Progenitor cell of endocrine pancreas (in vitro differentiated cells): ENCODE measurements around the gene TSPAN2. TPM values are rescaled to one million over a fixed set of nuclear protein-coding genes. Genes with fewer than 3 reads are reported as not detected.

Experiments
- DNase-seq: peaks from one replicate; pipeline ENCODE4 v3.0.0; 2021; ENCODE audit warnings: low spot score; ENCODE audit not compliant: unreplicated experiment
- H3K27ac Mint-ChIP-seq: 2 replicates; pipeline ENCODE4 v1.8.0; 2021; ENCODE audit warnings: mild to moderate bottlenecking, moderate library complexity, mixed read lengths
- H3K27me3 Mint-ChIP-seq: 2 replicates; pipeline ENCODE4 v1.8.0; 2021; ENCODE audit warnings: mixed read lengths
- H3K36me3 Mint-ChIP-seq: 2 replicates; pipeline ENCODE4 v1.8.0; 2022; ENCODE audit warnings: mixed read lengths; ENCODE audit not compliant: insufficient read depth
- H3K4me1 Mint-ChIP-seq: 2 replicates; pipeline ENCODE4 v1.8.0; 2021; ENCODE audit warnings: low read depth, mixed read lengths
- H3K4me3 Mint-ChIP-seq: 2 replicates; pipeline ENCODE4 v1.8.0; 2021; ENCODE audit warnings: low read depth, mild to moderate bottlenecking, moderate library complexity, mixed read lengths
- H3K9me3 Mint-ChIP-seq: 2 replicates; pipeline ENCODE4 v1.8.0; 2021; ENCODE audit warnings: low read depth, mixed read lengths
- total RNA-seq: library from RNA; stranded (reverse); gene quantifications from 2 replicates; pipeline ENCODE4 v1.2.1, GENCODE V29; 2021
- TF ChIP-seq, protein P1 (sequence below): fragments of 200-600 bp; sonication (generic); IDR thresholded peaks from one replicate; pipeline ENCODE4 v1.5.0; 2021; ENCODE audit warnings: antibody characterized with exemption, mild to moderate bottlenecking; ENCODE audit not compliant: unreplicated experiment

Gene TSPAN2
- total RNA-seq, 1 donor from 2014 or later: 22.5 TPM

GRCh38 chr1:115071012-115071664, 18.2 kb downstream of the TSPAN2 start:
- Mint-ChIP-seq H3K4me3 (no peak overlapping the region), H3K27ac (no peak overlapping the region), H3K36me3 (peaks cover 3% of the 10 kb centered on the region), H3K4me1 (peaks cover 18% of the 10 kb centered on the region), H3K27me3 (no peaks in the 10 kb centered on the region), H3K9me3 (no peaks in the 10 kb centered on the region)
- DNase-seq: no peak
- TF ChIP-seq, protein P1, sequence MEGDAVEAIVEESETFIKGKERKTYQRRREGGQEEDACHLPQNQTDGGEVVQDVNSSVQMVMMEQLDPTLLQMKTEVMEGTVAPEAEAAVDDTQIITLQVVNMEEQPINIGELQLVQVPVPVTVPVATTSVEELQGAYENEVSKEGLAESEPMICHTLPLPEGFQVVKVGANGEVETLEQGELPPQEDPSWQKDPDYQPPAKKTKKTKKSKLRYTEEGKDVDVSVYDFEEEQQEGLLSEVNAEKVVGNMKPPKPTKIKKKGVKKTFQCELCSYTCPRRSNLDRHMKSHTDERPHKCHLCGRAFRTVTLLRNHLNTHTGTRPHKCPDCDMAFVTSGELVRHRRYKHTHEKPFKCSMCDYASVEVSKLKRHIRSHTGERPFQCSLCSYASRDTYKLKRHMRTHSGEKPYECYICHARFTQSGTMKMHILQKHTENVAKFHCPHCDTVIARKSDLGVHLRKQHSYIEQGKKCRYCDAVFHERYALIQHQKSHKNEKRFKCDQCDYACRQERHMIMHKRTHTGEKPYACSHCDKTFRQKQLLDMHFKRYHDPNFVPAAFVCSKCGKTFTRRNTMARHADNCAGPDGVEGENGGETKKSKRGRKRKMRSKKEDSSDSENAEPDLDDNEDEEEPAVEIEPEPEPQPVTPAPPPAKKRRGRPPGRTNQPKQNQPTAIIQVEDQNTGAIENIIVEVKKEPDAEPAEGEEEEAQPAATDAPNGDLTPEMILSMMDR: no peak

- peaks cover 2% of the 10 kb centered on the region for H3K9me3 Mint-ChIP-seq
- H3K4me1 Mint-ChIP-seq: peaks cover 18% of the 10 kb centered on the region
- TF ChIP-seq, protein P1: no peak
- DNase-seq: no peak
- H3K27me3 Mint-ChIP-seq: no peaks in the 10 kb centered on the region
- peak overlapping the region; percentile 11 for H3K27ac Mint-ChIP-seq
- no peak overlapping the region for H3K4me3 Mint-ChIP-seq
- peaks cover 6% of the 10 kb centered on the region for H3K36me3 Mint-ChIP-seq
These were observed 19.5 kb downstream of the TSPAN2 start for GRCh38 chr1:115069659-115070308.

- peak overlapping the region; percentile 11 for H3K27ac Mint-ChIP-seq
- H3K4me3 Mint-ChIP-seq: no peak overlapping the region
- peaks cover 18% of the 10 kb centered on the region for H3K4me1 Mint-ChIP-seq
- peaks cover 11% of the 10 kb centered on the region for H3K36me3 Mint-ChIP-seq
- no peak for DNase-seq
- peaks cover 2% of the 10 kb centered on the region for H3K9me3 Mint-ChIP-seq
- no peaks in the 10 kb centered on the region for H3K27me3 Mint-ChIP-seq
- TF ChIP-seq, protein P1: no peak
These were observed 20.3 kb downstream of the TSPAN2 start for GRCh38 chr1:115068826-115069585.

GRCh38 chr1:115067161-115067859, 22.0 kb downstream of the TSPAN2 start:
- Mint-ChIP-seq H3K9me3 (peaks cover 2% of the 10 kb centered on the region), H3K27me3 (no peaks in the 10 kb centered on the region), H3K4me1 (peaks cover 16% of the 10 kb centered on the region), H3K4me3 (no peak overlapping the region), H3K36me3 (peaks cover 13% of the 10 kb centered on the region), H3K27ac (no peak overlapping the region)
- no peak for DNase-seq
- TF ChIP-seq, protein P1: no peak

DNA sequence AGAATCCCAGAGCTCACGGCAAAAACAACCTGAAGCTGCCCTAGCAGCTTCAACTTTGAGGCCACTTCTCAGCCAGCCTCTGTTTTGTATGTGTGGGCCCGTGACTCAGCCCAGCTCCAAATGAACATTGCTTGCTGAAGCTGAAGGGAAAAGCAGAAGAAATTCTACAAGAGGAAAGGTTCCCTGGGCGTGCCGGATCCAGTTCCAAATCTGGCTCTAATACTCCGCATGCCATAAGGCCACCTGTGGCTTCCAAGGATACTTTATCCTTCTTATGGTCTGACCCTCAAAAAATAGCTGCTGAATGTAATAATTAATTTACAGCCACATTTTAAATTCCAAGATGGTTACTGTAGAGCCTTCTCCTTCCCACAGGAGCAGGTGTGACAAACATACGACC, 24.3 kb downstream of the TSPAN2 start:
- Mint-ChIP-seq H3K27me3 (no peaks in the 10 kb centered on the region), H3K4me1 (peaks cover 17% of the 10 kb centered on the region), H3K4me3 (no peak overlapping the region), H3K36me3 (peaks cover 12% of the 10 kb centered on the region), H3K27ac (no peak overlapping the region), H3K9me3 (peaks cover 2% of the 10 kb centered on the region)
- TF ChIP-seq, protein P1: no peak
- no peak for DNase-seq
